NB4 (cell line): ENCODE measurements around the gene STK24.

Source experiments
- DNase-seq: peaks from one replicate; pipeline ENCODE4 v3.0.0; 2010; ENCODE audit warnings: low read depth
- H3K4me3 ChIP-seq: one replicate; pipeline ENCODE4 v1.5.1; 2011; ENCODE audit warnings: mild to moderate bottlenecking, low read depth, low read length, moderate library complexity
- CTCF ChIP-seq: IDR thresholded peaks from one replicate; pipeline ENCODE4 v1.5.1; 2012; ENCODE audit warnings: low read depth, low read length
- MAX ChIP-seq: IDR thresholded peaks from 2 replicates; pipeline ENCODE4 v1.6.1; 2011; ENCODE audit warnings: low read depth, low read length
- MYC ChIP-seq: IDR thresholded peaks from 2 replicates; pipeline ENCODE4 v1.6.1; 2011; ENCODE audit warnings: low read depth, low read length
- POLR2A ChIP-seq: IDR thresholded peaks from 2 replicates; pipeline ENCODE4 v1.6.1; 2011; ENCODE audit warnings: mild to moderate bottlenecking; ENCODE audit not compliant: insufficient read length; ENCODE audit errors: extremely low read depth

The STK24 gene

GRCh38 chr13:98508685-98509084 is 68.2 kb downstream of the STK24 start:
- no peak for DNase-seq
- TF ChIP-seq MAX (no peak), CTCF (no peak), MYC (no peak), POLR2A (no peak)
- H3K4me3 ChIP-seq = no peak overlapping the region

GRCh38 chr13:98508280-98508679 is 68.6 kb downstream of the STK24 start:
- no peak overlapping the region for H3K4me3 ChIP-seq
- no peak for DNase-seq

GRCh38 chr13:98507282-98507797 is 69.6 kb downstream of the STK24 start:
- TF ChIP-seq POLR2A (no peak), MAX (no peak), CTCF (no peak), MYC (no peak)
- no peak overlapping the region for H3K4me3 ChIP-seq
- no peak for DNase-seq

More at GRCh38 chr13:98508280-98508679, 68.6 kb downstream of the STK24 start:
- TF ChIP-seq CTCF = no peak
- TF ChIP-seq POLR2A = no peak

- no peak overlapping the region for H3K4me3 ChIP-seq
- no peak for DNase-seq
- no peak for TF ChIP-seq POLR2A
- TF ChIP-seq MAX = no peak
Measured at GRCh38 chr13:98506728-98507230, 70.1 kb downstream of the STK24 start.

- no peak overlapping the region for H3K4me3 ChIP-seq
- no peak for TF ChIP-seq MAX
- no peak for TF ChIP-seq POLR2A
- TF ChIP-seq CTCF = no peak
- no peak for TF ChIP-seq MYC
- no peak for DNase-seq
Measured at GRCh38 chr13:98506322-98506721, 70.6 kb downstream of the STK24 start.

- no peak overlapping the region for H3K4me3 ChIP-seq
- TF ChIP-seq POLR2A = no peak
- no peak for TF ChIP-seq MYC
- TF ChIP-seq MAX = no peak
- no peak for TF ChIP-seq CTCF
- DNase-seq = no peak
Measured at GRCh38 chr13:98505217-98505616, 71.7 kb downstream of the STK24 start.
